K562 (cell line): ENCODE data around the gene SCN4B. TPM values are rescaled to one million over a fixed set of nuclear protein-coding genes. Genes with fewer than 3 reads are reported as not detected.

Experiments
- CREB3 ChIP-seq: fragments of 450-650 bp; conservative IDR thresholded peaks from 2 replicates; pipeline ENCODE4 v1.6.1; 2016; ENCODE audit warnings: missing genetic modification characterization, low read depth, mild to moderate bottlenecking, missing compliant biosample characterization, moderate library complexity
- CREM ChIP-seq: IDR thresholded peaks from 2 replicates; pipeline ENCODE4 v1.6.1; 2014; ENCODE audit warnings: antibody characterized with exemption, low read depth
- CSDE1 ChIP-seq, 2 experiments: fragments of 450-650 bp; IDR thresholded peaks; 2 replicates each; pipeline ENCODE4 v1.6.1; 2016; ENCODE audit warnings: mild to moderate bottlenecking in 1 of 2
- ETV6 ChIP-seq, 3 experiments: fragments of 150-350 bp in 1 of 3; sonication (generic) in 1 of 3; formaldehyde crosslinking in 1 of 3; IDR thresholded peaks; 2 replicates each; pipeline versions ENCODE4 v1.6.1 to v1.8.0; 2014 to 2022; ENCODE audit warnings: borderline replicate concordance in 2 of 3, low read depth in 2 of 3, antibody characterized with exemption in 1 of 3, low read length in 1 of 3, mild to moderate bottlenecking in 1 of 3, missing genetic modification reagents in 1 of 3
- GTF2E2 ChIP-seq: fragments of 200-800 bp; sonication (Bioruptor generic); IDR thresholded peaks from 2 replicates; pipeline ENCODE4 v1.6.1; 2016; ENCODE audit warnings: missing genetic modification characterization, missing compliant biosample characterization
- NELFE ChIP-seq: IDR thresholded peaks from 2 replicates; pipeline ENCODE4 v1.6.1; 2011; ENCODE audit warnings: mild to moderate bottlenecking; ENCODE audit not compliant: insufficient read depth, insufficient read length
- VEZF1 ChIP-seq: fragments of 200-800 bp; sonication (Bioruptor generic); IDR thresholded peaks from 2 replicates; pipeline ENCODE4 v1.6.1; 2017; ENCODE audit warnings: missing genetic modification characterization, missing compliant biosample characterization
- ZFP91 ChIP-seq: sonication (generic); formaldehyde crosslinking; IDR thresholded peaks from 2 replicates; pipeline ENCODE4 v1.8.0; 2022; ENCODE audit warnings: mild to moderate bottlenecking, missing genetic modification reagents
- ZKSCAN3 ChIP-seq: fragments of 250-450 bp; sonication (Bioruptor Pico); IDR thresholded peaks from 2 replicates; pipeline ENCODE4 v1.4.0; 2020
- ZNF124 ChIP-seq: sonication (generic); formaldehyde crosslinking; IDR thresholded peaks from 2 replicates; pipeline ENCODE4 v1.8.1; 2022; ENCODE audit warnings: missing genetic modification reagents
- ZNF232 ChIP-seq: sonication (generic); formaldehyde crosslinking; IDR thresholded peaks from 2 replicates; pipeline ENCODE4 v1.8.0; 2022; ENCODE audit warnings: mild to moderate bottlenecking, missing genetic modification reagents
- polyA plus RNA-seq, 8 experiments: library from polyadenylated mRNA; depleted of rRNA in 4 of 8; stranded (reverse) in 5 of 8; unstranded in 3 of 8; fragments of >200 nt; fragmentation: Nextera tagmentation in 2 of 8; fragmentation: Illumina TruSeq in 1 of 8; extraction: Ambion mirVana in 2 of 8; extraction: Trizol in 1 of 8; gene quantifications; 2 replicates each; pipeline versions ENCODE4 v1.2.1 to v1.2.3, GENCODE V29; 2011 to 2014; ENCODE audit warnings: inconsistent platforms in 1 of 8, missing spikeins in 1 of 8
- total RNA-seq, 7 experiments: library from RNA; depleted of rRNA in 6 of 7; stranded (reverse); fragments of >200 nt in 6 of 7; fragmentation: Illumina TruSeq in 2 of 7; extraction: Trizol in 2 of 7; gene quantifications; 2 replicates each; pipeline versions ENCODE4 v1.2.1 to v1.2.3, GENCODE V29; 2011 to 2021; ENCODE audit warnings: low replicate concordance in 1 of 7
- TF ChIP-seq, protein P1 (sequence below): fragments of 450-650 bp; IDR thresholded peaks from 2 replicates; pipeline ENCODE4 v1.6.1; 2014; ENCODE audit warnings: low read depth, mild to moderate bottlenecking, moderate library complexity, borderline replicate concordance
- TF ChIP-seq, protein P2 (sequence below): fragments of 450-650 bp; formaldehyde crosslinking; conservative IDR thresholded peaks from 2 replicates; pipeline ENCODE4 v1.4.0; 2022; ENCODE audit warnings: mild to moderate bottlenecking, missing genetic modification characterization
- TF ChIP-seq, protein P3 (sequence below): sonication (generic); formaldehyde crosslinking; IDR thresholded peaks from 2 replicates; pipeline ENCODE4 v1.8.1; 2022; ENCODE audit warnings: missing genetic modification reagents
- TF ChIP-seq, protein P4 (sequence below): sonication (generic); formaldehyde crosslinking; IDR thresholded peaks from 2 replicates; pipeline ENCODE4 v1.9.0; 2022; ENCODE audit warnings: mild to moderate bottlenecking, missing genetic modification reagents

The SCN4B gene
- total and polyA plus RNA-seq, 9 of the 15 experiments (the other 6 are each of a cell fraction or from before 2014, with no cell fraction given): 0.03 TPM; not detected in 8

DNA sequence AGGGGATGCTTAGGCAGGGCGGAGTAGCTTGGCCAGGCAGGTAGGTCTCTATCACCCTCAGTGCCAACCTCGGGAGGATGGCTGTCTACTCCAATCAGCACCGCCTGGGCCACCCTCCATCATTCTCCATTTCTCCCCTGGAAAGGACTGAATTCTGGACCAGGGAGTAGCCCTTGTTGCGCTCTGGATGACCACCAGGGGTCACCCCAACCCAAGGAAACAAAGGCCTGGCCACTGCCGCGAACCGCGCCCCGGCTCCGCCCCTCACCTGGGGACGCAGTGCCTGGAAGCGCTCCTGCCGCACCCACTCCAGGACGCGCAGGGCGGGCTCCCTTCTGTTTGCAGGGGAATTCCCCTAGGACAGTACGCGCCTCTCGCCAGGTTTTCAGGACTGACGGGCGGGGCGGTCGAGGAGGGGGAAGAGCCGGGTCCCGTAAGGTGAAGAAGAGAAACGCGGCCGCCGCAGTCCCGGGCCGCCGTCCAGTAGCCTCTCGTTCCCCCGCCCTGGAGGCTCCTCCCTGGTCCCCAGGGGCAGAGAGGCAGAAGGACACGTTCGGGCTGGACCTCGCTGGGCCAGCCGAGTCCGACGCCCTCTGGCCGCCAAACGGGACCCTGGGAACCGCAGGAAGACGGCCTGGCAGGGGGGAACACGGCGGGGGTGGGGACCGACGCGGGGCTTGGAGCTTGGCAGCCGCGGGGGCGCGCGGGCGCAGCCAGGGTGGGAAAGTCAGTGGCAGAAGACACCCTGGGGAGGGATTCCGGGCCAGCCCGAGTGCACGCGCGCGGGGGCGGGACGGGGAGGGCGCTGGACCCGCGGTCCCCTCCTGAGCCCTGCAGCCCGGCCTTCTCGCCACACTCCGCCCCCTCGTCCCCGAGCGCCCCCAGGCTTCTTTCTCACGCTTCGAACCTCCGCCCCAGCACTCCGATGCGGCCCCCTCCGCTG lies 7.1 kb downstream of the SCN4B start (continued):
- TF ChIP-seq VEZF1 (peak; percentile 59; the same call in 1 of the 2 replicates), ZKSCAN3 (CRISPR knock-in tag) (no peak), CREM (peak; percentile 31; the same call in 1 of the 2 replicates), ETV6 (IDR thresholded peaks at IDR 0.05; ENCODE audit: borderline replicate concordance in 1 of 2, low read depth in 2 of 2, low read length in 1 of 2) (no peak), ETV6 (CRISPR knock-in tag; IDR thresholded peaks at IDR 0.05; ENCODE audit: borderline replicate concordance) (no peak), CSDE1 (IDR thresholded peaks at IDR 0.05) (no peak), NELFE (no peak), ZNF124 (CRISPR knock-in tag) (no peak), GTF2E2 (tag) (no peak), CREB3 (tag) (no peak), ZNF232 (CRISPR knock-in tag) (no peak), ZFP91 (CRISPR knock-in tag) (no peak)
- TF ChIP-seq, protein P1, sequence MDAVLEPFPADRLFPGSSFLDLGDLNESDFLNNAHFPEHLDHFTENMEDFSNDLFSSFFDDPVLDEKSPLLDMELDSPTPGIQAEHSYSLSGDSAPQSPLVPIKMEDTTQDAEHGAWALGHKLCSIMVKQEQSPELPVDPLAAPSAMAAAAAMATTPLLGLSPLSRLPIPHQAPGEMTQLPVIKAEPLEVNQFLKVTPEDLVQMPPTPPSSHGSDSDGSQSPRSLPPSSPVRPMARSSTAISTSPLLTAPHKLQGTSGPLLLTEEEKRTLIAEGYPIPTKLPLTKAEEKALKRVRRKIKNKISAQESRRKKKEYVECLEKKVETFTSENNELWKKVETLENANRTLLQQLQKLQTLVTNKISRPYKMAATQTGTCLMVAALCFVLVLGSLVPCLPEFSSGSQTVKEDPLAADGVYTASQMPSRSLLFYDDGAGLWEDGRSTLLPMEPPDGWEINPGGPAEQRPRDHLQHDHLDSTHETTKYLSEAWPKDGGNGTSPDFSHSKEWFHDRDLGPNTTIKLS: peak; percentile 20; the same call in 1 of the 2 replicates
- TF ChIP-seq, protein P2, sequence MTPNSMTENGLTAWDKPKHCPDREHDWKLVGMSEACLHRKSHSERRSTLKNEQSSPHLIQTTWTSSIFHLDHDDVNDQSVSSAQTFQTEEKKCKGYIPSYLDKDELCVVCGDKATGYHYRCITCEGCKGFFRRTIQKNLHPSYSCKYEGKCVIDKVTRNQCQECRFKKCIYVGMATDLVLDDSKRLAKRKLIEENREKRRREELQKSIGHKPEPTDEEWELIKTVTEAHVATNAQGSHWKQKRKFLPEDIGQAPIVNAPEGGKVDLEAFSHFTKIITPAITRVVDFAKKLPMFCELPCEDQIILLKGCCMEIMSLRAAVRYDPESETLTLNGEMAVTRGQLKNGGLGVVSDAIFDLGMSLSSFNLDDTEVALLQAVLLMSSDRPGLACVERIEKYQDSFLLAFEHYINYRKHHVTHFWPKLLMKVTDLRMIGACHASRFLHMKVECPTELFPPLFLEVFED (CRISPR knock-in tag): no peak
- TF ChIP-seq, protein P3, sequence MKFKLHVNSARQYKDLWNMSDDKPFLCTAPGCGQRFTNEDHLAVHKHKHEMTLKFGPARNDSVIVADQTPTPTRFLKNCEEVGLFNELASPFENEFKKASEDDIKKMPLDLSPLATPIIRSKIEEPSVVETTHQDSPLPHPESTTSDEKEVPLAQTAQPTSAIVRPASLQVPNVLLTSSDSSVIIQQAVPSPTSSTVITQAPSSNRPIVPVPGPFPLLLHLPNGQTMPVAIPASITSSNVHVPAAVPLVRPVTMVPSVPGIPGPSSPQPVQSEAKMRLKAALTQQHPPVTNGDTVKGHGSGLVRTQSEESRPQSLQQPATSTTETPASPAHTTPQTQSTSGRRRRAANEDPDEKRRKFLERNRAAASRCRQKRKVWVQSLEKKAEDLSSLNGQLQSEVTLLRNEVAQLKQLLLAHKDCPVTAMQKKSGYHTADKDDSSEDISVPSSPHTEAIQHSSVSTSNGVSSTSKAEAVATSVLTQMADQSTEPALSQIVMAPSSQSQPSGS: no peak
- TF ChIP-seq, protein P4, sequence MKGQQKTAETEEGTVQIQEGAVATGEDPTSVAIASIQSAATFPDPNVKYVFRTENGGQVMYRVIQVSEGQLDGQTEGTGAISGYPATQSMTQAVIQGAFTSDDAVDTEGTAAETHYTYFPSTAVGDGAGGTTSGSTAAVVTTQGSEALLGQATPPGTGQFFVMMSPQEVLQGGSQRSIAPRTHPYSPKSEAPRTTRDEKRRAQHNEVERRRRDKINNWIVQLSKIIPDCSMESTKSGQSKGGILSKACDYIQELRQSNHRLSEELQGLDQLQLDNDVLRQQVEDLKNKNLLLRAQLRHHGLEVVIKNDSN (CRISPR knock-in tag): no peak
